GM12878 (cell line): ENCODE measurements around the gene ASTL. TPM values are rescaled to one million over a fixed set of nuclear protein-coding genes. Genes with fewer than 3 reads are reported as not detected.

Experiments used
- CEBPB ChIP-seq, 2 experiments: fragments of 150-350 bp in 1 of 2; IDR thresholded peaks; 2 replicates each; pipeline ENCODE4 v1.6.1; 2012 to 2014; ENCODE audit warnings: low read depth in 2 of 2, low read length in 2 of 2, borderline replicate concordance in 1 of 2, inconsistent platforms in 1 of 2
- CHD2 ChIP-seq: IDR thresholded peaks from 2 replicates; pipeline ENCODE4 v1.6.1; 2011; ENCODE audit warnings: low read depth, low read length, improper control_type of control experiment, borderline replicate concordance
- EP300 ChIP-seq, 2 experiments: fragments of 150-350 bp in 1 of 2; IDR thresholded peaks; 2 replicates each; pipeline ENCODE4 v1.6.1; 2011 to 2012; ENCODE audit warnings: low read depth in 2 of 2, low read length in 2 of 2, borderline replicate concordance in 1 of 2, improper control_type of control experiment in 1 of 2, inconsistent platforms in 1 of 2; ENCODE audit not compliant: control insufficient read depth in 1 of 2
- FOXM1 ChIP-seq: IDR thresholded peaks from 2 replicates; pipeline ENCODE4 v1.6.1; 2012; ENCODE audit warnings: low read depth, mild to moderate bottlenecking, inconsistent platforms, low read length, moderate library complexity
- JUNB ChIP-seq: IDR thresholded peaks from 2 replicates; pipeline ENCODE4 v1.6.1; 2016; ENCODE audit warnings: antibody characterized with exemption, mild to moderate bottlenecking
- NRF1 ChIP-seq: conservative IDR thresholded peaks from 2 replicates; pipeline ENCODE4 v1.6.1; 2011; ENCODE audit warnings: mild to moderate bottlenecking, low read depth, low read length, improper control_type of control experiment
- YY1 ChIP-seq: IDR thresholded peaks from 2 replicates; pipeline ENCODE4 v1.6.1; 2011; ENCODE audit warnings: low read depth, mild to moderate bottlenecking, low read length
- ZBTB40 ChIP-seq: fragments of 450-650 bp; IDR thresholded peaks from 2 replicates; pipeline ENCODE4 v1.6.1; 2016; ENCODE audit warnings: mild to moderate bottlenecking, moderate library complexity, borderline replicate concordance
- ZNF24 ChIP-seq: fragments of 450-650 bp; IDR thresholded peaks from 2 replicates; pipeline ENCODE4 v1.6.1; 2017; ENCODE audit warnings: antibody characterized with exemption, mild to moderate bottlenecking
- ZSCAN29 ChIP-seq: fragments of 450-650 bp; IDR thresholded peaks from 2 replicates; pipeline ENCODE4 v1.6.1; 2017; ENCODE audit warnings: mild to moderate bottlenecking, moderate library complexity
- polyA plus RNA-seq, 11 experiments: library from polyadenylated mRNA; depleted of rRNA in 4 of 11; unstranded in 6 of 11; stranded (reverse) in 5 of 11; fragments of >200 nt; fragmentation: Nextera tagmentation in 4 of 11; fragmentation: Illumina TruSeq in 1 of 11; extraction: Ambion mirVana in 4 of 11; extraction: Trizol in 1 of 11; gene quantifications; 1 replicate in 1 of 11; 2 replicates in 10 of 11; pipeline versions ENCODE4 v1.2.1 to v1.2.3, GENCODE V29; 2011 to 2016; ENCODE audit warnings: inconsistent platforms in 2 of 11, missing spikeins in 2 of 11, low read depth in 1 of 11
- total RNA-seq, 4 experiments: library from RNA; depleted of rRNA in 3 of 4; stranded (reverse); fragments of >200 nt in 3 of 4; fragmentation: Illumina TruSeq in 1 of 4; extraction: Trizol in 1 of 4; gene quantifications; 2 replicates each; pipeline versions ENCODE4 v1.2.1 to v1.2.3, GENCODE V29; 2013 to 2021

ASTL gene
- total and polyA plus RNA-seq, 10 of the 15 experiments (the other 5 are each of a cell fraction or from before 2014, with no cell fraction given) = 0.18 to 1.0 (median 0.38) TPM; not detected in 4

- TF ChIP-seq NRF1 = no peak
- no peak for TF ChIP-seq ZBTB40
- no peak for TF ChIP-seq ZSCAN29
- no peak for TF ChIP-seq EP300 (IDR thresholded peaks at IDR 0.05; ENCODE audit: borderline replicate concordance in 1 of 2, control insufficient read depth in 1 of 2, low read depth in 2 of 2, low read length in 2 of 2)
- no peak for TF ChIP-seq FOXM1
- no peak for TF ChIP-seq ZNF24
- no peak for TF ChIP-seq JUNB
- no peak for TF ChIP-seq YY1
- TF ChIP-seq CHD2 = no peak
- TF ChIP-seq CEBPB (IDR thresholded peaks at IDR 0.05; ENCODE audit: borderline replicate concordance in 1 of 2, low read depth in 2 of 2, low read length in 2 of 2) = no peak
Measured at GRCh38 chr2:96146881-96147592, 8.7 kb upstream of the ASTL start (continued).
